Measurements from ENCODE around the gene MOB4.
"Not testable (repeated sequence)": the region's sequence is repeated elsewhere in the genome, so short reads cannot be mapped to it uniquely, and the experiment has no call there.

Gene MOB4

GRCh38 chr2:197515315-197515738, 539 bp upstream of the MOB4 start:
- DNase-seq = no peak

GRCh38 chr2:197516393-197516761, 511 bp downstream of the MOB4 start:
- DNase-seq = peak; percentile 19

- no peak for DNase-seq
Observed at GRCh38 chr2:197517150-197517549, 1.3 kb downstream of the MOB4 start.

GRCh38 chr2:197538412-197538811, 22.5 kb downstream of the MOB4 start:
- DNase-seq = no peak

- DNase-seq = no peak
Observed at GRCh38 chr2:197539734-197540133, 23.9 kb downstream of the MOB4 start.

GRCh38 chr2:197543206-197543605, 27.3 kb downstream of the MOB4 start:
- no peak for DNase-seq

GRCh38 chr2:197547163-197547900, 31.5 kb downstream of the MOB4 start:
- no peak for DNase-seq

GRCh38 chr2:197548582-197548981, 32.7 kb downstream of the MOB4 start:
- no peak for DNase-seq

GRCh38 chr2:197551260-197551659, 35.4 kb downstream of the MOB4 start:
- DNase-seq = not testable (repeated sequence)

- no peak for DNase-seq
Observed at GRCh38 chr2:197555467-197555866, 39.6 kb downstream of the MOB4 start.

GRCh38 chr2:197556456-197556855, 40.6 kb downstream of the MOB4 start:
- no peak for DNase-seq

GRCh38 chr2:197558393-197558792, 42.5 kb downstream of the MOB4 start:
- no peak for DNase-seq

- DNase-seq = no peak
Observed at GRCh38 chr2:197559681-197560080, 43.8 kb downstream of the MOB4 start.

- DNase-seq = no peak
Observed at GRCh38 chr2:197560146-197560665, 44.3 kb downstream of the MOB4 start.

- DNase-seq = no peak
Observed at GRCh38 chr2:197571627-197572271, 55.9 kb downstream of the MOB4 start.

- no peak for DNase-seq
Observed at GRCh38 chr2:197573608-197574007, 57.7 kb downstream of the MOB4 start.

GRCh38 chr2:197575987-197576386, 60.1 kb downstream of the MOB4 start:
- DNase-seq = no peak

GRCh38 chr2:197576631-197577030, 60.8 kb downstream of the MOB4 start:
- DNase-seq = no peak

GRCh38 chr2:197577446-197577845, 61.6 kb downstream of the MOB4 start:
- no peak for DNase-seq

GRCh38 chr2:197578294-197578693, 62.4 kb downstream of the MOB4 start:
- not testable (repeated sequence) for DNase-seq

- DNase-seq = not testable (repeated sequence)
Observed at GRCh38 chr2:197580166-197580565, 64.3 kb downstream of the MOB4 start.

GRCh38 chr2:197587255-197587654, 71.4 kb downstream of the MOB4 start:
- not testable (repeated sequence) for DNase-seq

GRCh38 chr2:197591339-197592072, 75.6 kb downstream of the MOB4 start:
- DNase-seq = no peak

- DNase-seq = no peak
Observed at GRCh38 chr2:197596766-197597165, 80.9 kb downstream of the MOB4 start.

Measured in NCI-H774 (cell line).